Subcutaneous abdominal adipose tissue (tissue), 5 donors: ENCODE measurements around the gene HACD4.

ENCODE experiments used
- H3K27ac ChIP-seq: one replicate; pipeline ENCODE4 v1.7.0; 2013; ENCODE audit warnings: low read depth, mild to moderate bottlenecking, inconsistent platforms, low read length, moderate library complexity
- H3K27me3 ChIP-seq, 5 donors: one replicate each; pipeline ENCODE4 v1.7.0; 2013; ENCODE audit warnings: low read length in 5 of 5, inconsistent platforms in 1 of 5; ENCODE audit not compliant: control insufficient read depth in 5 of 5, insufficient read depth in 4 of 5
- H3K36me3 ChIP-seq, 5 donors: one replicate each; pipeline ENCODE4 v1.7.0; 2013; ENCODE audit warnings: low read length in 5 of 5; ENCODE audit not compliant: control insufficient read depth in 5 of 5, insufficient read depth in 5 of 5
- H3K4me1 ChIP-seq, 5 donors: one replicate each; pipeline ENCODE4 v1.7.0; 2013; ENCODE audit warnings: low read length in 5 of 5, mild to moderate bottlenecking in 3 of 5, moderate library complexity in 1 of 5; ENCODE audit not compliant: control insufficient read depth in 5 of 5, insufficient read depth in 5 of 5
- H3K4me3 ChIP-seq, 5 donors: one replicate each; pipeline ENCODE4 v1.7.0; 2013; ENCODE audit warnings: low read length in 5 of 5, low read depth in 1 of 5
- H3K9ac ChIP-seq, 5 donors: one replicate each; pipeline ENCODE4 v1.7.0; 2013; ENCODE audit warnings: low read length in 5 of 5, mild to moderate bottlenecking in 4 of 5, moderate library complexity in 3 of 5
- H3K9me3 ChIP-seq, 5 donors: one replicate each; pipeline ENCODE4 v1.7.0; 2013; ENCODE audit warnings: low read length in 5 of 5; ENCODE audit not compliant: control insufficient read depth in 5 of 5
- donor health status: healthy.
- donor health status: healthy.
- donor health status: healthy.
- donor health status: healthy.
- donor health status: healthy.

HACD4 gene, protein sequence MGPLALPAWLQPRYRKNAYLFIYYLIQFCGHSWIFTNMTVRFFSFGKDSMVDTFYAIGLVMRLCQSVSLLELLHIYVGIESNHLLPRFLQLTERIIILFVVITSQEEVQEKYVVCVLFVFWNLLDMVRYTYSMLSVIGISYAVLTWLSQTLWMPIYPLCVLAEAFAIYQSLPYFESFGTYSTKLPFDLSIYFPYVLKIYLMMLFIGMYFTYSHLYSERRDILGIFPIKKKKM

GRCh38 chr9:21031091-21031807 is at the start of gene HACD4:
TSS of gene HACD4 (minus strand) at chr9:21031640. CDS start at chr9:21031590, 50 bp downstream.
- Histone ChIP-seq H3K9me3 (no peaks in the 10 kb centered on the region), H3K36me3 (no peaks in the 10 kb centered on the region), H3K4me1 (peaks cover 0 to 20% (median 11%) of the 10 kb centered on the region in 5 donors), H3K4me3 (peak within 1 kb of the TSS; percentile 59 to 71 (median 70)), H3K9ac (peak within 1 kb of the TSS in 3 of 5 donors; percentile 50 to 63 (median 51)), H3K27ac (peak within 1 kb of the TSS; percentile 38), H3K27me3 (no peaks in the 10 kb centered on the region)

DNA sequence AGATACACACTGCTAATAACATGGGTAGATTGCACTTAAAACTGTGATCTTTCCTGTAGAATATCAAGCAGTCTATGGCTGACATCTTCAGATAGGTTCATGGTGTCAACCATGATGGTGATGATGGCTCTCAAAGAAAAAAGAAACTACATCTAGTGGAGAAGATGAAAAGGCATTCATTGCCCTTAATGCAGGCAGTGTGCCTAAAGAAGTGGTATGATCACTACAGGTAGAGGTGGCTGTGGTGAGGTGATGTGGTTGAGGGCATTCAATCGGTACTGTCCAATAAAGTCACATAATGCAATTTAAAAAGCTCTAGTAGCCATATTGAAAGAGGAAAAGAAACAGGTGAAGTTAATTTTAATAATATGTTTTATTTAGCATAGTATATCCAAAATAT is 49.4 kb upstream of the HACD4 start:
- H3K9ac ChIP-seq, result no peak overlapping the region
- no peak overlapping the region for H3K27ac ChIP-seq
- peaks cover 0 to 17% (median 0%) of the 10 kb centered on the region in 5 donors for H3K4me1 ChIP-seq
- H3K27me3 ChIP-seq, result no peaks in the 10 kb centered on the region
- no peak overlapping the region for H3K4me3 ChIP-seq
- peaks cover 0 to 2% (median 0%) of the 10 kb centered on the region in 5 donors for H3K9me3 ChIP-seq
- H3K36me3 ChIP-seq, result no peaks in the 10 kb centered on the region

- Histone ChIP-seq H3K27me3 (no peaks in the 10 kb centered on the region), H3K9ac (no peak overlapping the region), H3K27ac (no peak overlapping the region), H3K36me3 (no peaks in the 10 kb centered on the region), H3K9me3 (peaks cover 0 to 2% (median 0%) of the 10 kb centered on the region in 5 donors), H3K4me1 (peaks cover 0 to 17% (median 0%) of the 10 kb centered on the region in 5 donors), H3K4me3 (no peak overlapping the region)
Observed at GRCh38 chr9:21078702-21079101, 47.3 kb upstream of the HACD4 start.

DNA sequence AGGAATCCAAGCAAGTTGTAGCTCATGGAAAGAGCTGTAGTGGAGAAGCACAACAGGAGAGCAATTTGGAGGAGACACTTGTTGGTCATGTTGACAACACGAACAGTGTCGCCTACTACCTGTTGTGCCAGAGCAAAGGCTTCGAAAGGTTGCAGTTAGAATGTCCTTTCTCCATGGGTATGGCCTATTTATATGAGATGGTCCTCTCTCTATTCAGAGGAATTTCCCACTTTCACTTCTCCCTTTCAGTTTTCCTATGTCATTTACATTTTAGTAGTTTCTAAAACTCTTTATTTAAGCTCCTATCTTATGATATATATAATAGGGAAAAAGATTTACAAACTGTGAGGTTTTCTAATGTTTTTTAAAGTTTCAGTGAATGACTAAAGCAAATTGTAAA is 46.3 kb upstream of the HACD4 start, which contains the start of gene IFNB1:
IFNB1 (minus strand) TSS at position 162 of the 400 bp plus-strand sequence; CDS start at position 89, 73 bp downstream.
- Histone ChIP-seq H3K27ac (no peak within 1 kb of the TSS), H3K4me3 (no peak within 1 kb of the TSS), H3K9me3 (peaks cover 0 to 2% (median 0%) of the 10 kb centered on the region in 5 donors), H3K36me3 (no peaks in the 10 kb centered on the region), H3K4me1 (peaks cover 0 to 17% (median 0%) of the 10 kb centered on the region in 5 donors), H3K9ac (no peak within 1 kb of the TSS), H3K27me3 (no peaks in the 10 kb centered on the region)

DNA sequence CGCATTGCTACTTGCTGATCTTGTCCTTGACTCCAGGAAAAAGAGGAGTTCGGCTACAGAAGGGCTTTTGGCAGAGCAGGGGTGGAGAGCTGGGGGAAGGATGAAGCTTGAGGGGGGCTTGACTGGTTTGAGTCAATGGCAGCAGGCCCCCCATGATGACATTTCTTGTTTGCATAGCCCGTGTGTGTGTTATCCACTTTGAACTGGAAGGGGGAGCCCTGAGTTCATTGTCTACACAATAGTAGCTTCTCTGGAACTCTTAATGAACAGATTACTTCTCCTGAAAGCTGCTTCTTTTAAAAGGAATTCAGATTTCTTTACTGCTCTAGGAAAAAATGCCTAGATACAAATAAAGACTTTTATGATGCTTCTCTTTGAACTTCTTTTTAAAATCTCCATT is 44.0 kb upstream of the HACD4 start:
- Histone ChIP-seq H3K27ac (no peak overlapping the region), H3K4me3 (no peak overlapping the region), H3K9ac (no peak overlapping the region), H3K27me3 (no peaks in the 10 kb centered on the region), H3K4me1 (peaks cover 0 to 4% (median under 1%) of the 10 kb centered on the region in 5 donors), H3K36me3 (no peaks in the 10 kb centered on the region), H3K9me3 (peaks cover 0 to 2% (median 0%) of the 10 kb centered on the region in 5 donors)

- Histone ChIP-seq H3K27ac (no peak overlapping the region), H3K36me3 (no peaks in the 10 kb centered on the region), H3K4me1 (peaks cover 3 to 16% (median 5%) of the 10 kb centered on the region in 5 donors), H3K9ac (no peak overlapping the region), H3K4me3 (no peak overlapping the region), H3K9me3 (no peaks in the 10 kb centered on the region), H3K27me3 (no peaks in the 10 kb centered on the region)
Observed at GRCh38 chr9:21070906-21071305, 39.5 kb upstream of the HACD4 start.

DNA sequence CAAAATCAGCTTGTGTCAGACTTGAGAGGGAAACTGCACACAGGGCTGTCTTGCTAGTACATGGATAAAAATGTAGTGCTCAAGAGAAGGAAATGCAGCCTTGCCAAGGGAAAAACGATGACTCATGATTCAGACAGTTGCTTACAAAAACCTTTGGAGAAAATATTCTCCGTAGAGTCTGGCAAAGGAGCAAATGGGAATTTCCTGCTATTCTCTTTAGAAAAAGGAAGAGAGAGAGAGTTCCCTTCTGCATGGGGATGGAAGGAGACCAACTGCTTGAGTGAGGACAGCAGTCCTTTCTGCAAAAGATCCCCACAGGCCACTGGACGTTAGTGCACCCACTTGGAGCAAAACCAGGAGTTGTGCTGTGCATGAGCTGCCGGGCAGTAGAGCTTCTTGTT is 38.7 kb upstream of the HACD4 start:
- Histone ChIP-seq H3K27ac (peak overlapping the region; percentile 51), H3K4me1 (peaks cover 3 to 16% (median 5%) of the 10 kb centered on the region in 5 donors), H3K27me3 (no peaks in the 10 kb centered on the region), H3K4me3 (peak overlapping the region; percentile 41 to 67 (median 57)), H3K9ac (peak overlapping the region in 1 of 5 donors; percentile 21), H3K9me3 (no peaks in the 10 kb centered on the region), H3K36me3 (no peaks in the 10 kb centered on the region)

GRCh38 chr9:21060919-21061561 is 29.6 kb upstream of the HACD4 start:
- Histone ChIP-seq H3K27me3 (no peaks in the 10 kb centered on the region), H3K4me3 (no peak overlapping the region), H3K27ac (no peak overlapping the region), H3K36me3 (no peaks in the 10 kb centered on the region), H3K9ac (no peak overlapping the region), H3K9me3 (peaks cover 0 to 6% (median 0%) of the 10 kb centered on the region in 5 donors), H3K4me1 (peaks cover 0 to 4% (median 0%) of the 10 kb centered on the region in 5 donors)

DNA sequence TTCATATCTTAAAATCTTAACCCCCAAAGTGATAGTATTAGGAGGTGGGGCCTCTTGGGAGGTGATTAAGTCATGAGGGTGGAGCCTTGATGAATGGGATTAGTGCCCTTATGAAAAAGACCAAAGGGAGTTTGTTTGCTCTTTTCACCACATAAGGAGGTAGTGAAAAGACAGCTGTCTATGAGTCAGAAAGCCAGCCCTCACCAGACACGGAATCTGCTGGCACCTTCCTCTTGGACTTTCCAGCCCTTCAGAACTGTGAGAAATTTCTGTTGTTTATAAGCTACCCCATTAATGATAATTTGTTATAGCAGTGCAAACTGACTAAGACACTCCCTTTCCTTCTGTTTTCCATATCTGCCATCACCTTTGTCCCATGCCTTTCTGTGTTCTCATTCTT is 25.5 kb upstream of the HACD4 start:
- Histone ChIP-seq H3K36me3 (no peaks in the 10 kb centered on the region), H3K4me1 (peaks cover 0 to 4% (median 0%) of the 10 kb centered on the region in 5 donors), H3K27ac (no peak overlapping the region), H3K4me3 (no peak overlapping the region), H3K27me3 (no peaks in the 10 kb centered on the region), H3K9ac (no peak overlapping the region), H3K9me3 (peaks cover 0 to 6% (median 0%) of the 10 kb centered on the region in 5 donors)

- Histone ChIP-seq H3K36me3 (no peaks in the 10 kb centered on the region), H3K4me1 (no peaks in the 10 kb centered on the region), H3K4me3 (no peak overlapping the region), H3K9ac (no peak overlapping the region), H3K27ac (no peak overlapping the region), H3K27me3 (no peaks in the 10 kb centered on the region), H3K9me3 (peaks cover 0 to 6% (median 0%) of the 10 kb centered on the region in 5 donors)
Observed at GRCh38 chr9:21053851-21054250, 22.4 kb upstream of the HACD4 start.
